Activated CD8-positive, alpha-beta memory T cell treated with anti-CD3 and anti-CD28 coated beads for 4 hours (primary cell): ENCODE data around the gene STAM.

Experiments
- DNase-seq, 2 donors: peaks; one replicate each; pipeline ENCODE4 v3.0.0-alpha.2; 2020; ENCODE audit warnings: low read depth in 2 of 2

STAM gene

DNA sequence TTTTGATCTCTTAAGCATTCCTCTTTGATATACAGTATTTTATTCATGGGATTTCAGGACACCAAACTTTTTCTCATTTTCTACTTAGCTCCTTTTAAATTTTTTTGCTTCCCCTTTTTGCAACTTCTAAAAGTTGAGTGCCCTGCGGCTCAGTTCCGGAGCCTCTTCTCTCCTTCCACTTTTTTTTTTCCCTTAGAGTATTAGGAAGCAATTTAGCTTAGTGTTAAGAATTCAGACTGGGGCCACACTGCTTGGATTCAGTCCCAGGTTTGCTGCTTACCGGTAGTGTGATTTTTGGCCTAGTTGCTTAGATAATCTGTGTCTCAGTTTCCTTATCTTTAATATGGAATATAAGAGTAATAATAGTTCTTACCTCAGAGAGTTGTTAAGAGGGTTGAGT, 3.4 kb downstream of the STAM start:
- no peak for DNase-seq

- peak; percentile 26 to 31 for DNase-seq
These were observed 4.5 kb downstream of the STAM start for GRCh38 chr10:17648243-17649035.

DNA sequence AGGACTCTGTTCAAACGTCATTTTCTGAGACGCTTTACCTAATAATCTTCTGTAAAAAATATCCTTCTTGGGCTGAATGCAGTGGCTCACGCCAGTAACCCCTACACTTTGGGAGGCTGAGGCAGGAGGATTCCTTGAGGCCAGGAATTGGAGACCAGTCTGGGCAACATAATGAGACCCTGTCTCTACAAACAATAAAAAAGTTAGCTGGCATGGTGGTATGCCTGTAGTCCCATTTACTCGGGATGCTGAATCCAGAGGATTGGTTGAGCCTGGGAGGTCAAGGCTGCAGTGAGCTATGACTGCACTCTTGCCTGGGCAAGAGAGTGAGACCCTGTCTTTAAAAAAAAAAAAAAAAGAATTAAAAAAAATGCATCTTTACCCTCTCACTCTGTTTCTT, 5.1 kb downstream of the STAM start:
- no peak for DNase-seq

GRCh38 chr10:17649836-17650235, 5.9 kb downstream of the STAM start:
- DNase-seq = no peak

DNA sequence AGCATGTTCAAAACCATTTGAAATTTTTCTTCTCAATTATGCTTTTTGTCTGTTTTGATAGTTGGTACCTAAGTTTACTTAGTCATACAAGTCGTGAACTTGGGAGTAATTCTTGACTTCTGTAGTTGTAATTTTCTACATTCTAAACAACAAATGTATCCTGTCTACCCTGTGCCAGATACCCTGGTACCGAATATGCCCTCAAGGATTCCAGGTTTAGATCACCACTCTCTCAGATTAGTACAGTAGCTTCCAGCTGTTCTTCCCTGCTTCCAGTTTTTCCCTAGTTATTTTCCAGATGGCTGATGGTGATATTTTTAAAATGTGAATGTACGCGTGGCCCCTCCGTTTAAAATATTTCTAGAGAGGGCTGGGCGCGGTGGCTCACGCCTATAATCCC, 6.5 kb downstream of the STAM start:
- no peak for DNase-seq

DNA sequence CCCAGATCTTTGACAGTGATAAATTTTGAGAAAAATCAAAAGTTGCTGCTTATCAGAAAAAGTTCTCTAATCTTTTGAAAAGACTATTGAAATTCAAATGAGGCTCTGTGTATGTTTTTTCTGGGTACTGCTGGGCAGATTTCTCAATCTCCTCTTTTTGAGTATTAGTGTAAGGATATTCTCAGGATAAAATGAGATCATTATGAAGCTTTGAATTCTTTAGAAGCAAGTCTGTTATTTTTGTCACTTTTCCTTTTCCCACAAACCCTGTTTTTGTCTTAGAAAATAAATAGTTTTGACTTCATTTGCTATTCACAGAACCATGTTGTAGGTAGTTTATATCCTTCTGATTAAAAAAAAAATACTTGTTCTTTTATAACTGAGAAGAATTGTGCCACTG, 7.9 kb downstream of the STAM start:
- DNase-seq = no peak

GRCh38 chr10:17652585-17652984, 8.6 kb downstream of the STAM start:
- no peak for DNase-seq

GRCh38 chr10:17655009-17655408, 11.1 kb downstream of the STAM start:
- no peak for DNase-seq

DNA sequence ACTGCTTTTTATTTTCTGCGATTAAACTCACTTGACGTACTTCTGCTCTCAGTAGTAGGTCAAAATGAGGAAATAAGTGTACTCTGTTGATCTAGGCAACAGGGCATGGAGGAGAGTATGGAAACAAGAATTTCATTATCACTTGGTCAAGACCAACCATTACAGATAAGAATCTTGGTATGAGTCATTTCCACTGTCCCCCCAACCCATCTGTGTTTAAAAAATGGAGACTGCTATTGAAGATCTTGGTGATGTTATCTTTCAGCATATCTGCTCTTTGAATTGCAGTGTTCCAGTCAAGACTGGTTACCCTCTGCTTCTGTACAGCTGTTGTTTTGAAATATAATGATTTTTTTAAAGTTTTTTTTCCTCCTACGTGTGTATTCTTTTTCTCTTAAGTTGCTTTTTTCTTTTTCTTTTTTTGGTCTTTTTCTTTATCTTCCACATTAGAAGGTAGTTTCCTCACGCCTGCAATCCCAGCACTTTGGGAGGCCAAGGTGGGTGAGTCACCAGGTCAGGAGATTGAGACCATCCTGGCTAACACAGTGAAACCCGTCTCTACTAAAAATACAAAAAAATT, 11.7 kb downstream of the STAM start:
- no peak for DNase-seq

DNA sequence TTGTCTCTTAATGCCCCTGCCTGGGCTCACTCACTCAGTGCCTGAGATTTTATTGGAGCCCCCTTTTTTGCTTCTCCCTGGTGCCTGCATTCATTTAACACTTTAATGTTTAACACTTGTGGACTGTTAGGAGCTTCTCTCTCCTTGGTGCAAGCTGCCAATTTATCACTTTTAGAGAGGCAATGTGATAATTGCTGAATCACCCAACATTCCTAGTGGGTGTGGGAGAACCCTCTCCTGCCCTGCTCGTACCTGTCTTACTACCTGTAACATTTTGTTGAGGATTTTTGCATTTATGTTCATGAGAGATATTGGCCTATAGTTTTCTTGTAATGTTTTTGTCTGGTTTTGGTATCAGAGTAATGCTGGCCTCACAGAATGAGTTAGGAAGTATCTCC, 13.2 kb downstream of the STAM start:
- DNase-seq = no peak

DNA sequence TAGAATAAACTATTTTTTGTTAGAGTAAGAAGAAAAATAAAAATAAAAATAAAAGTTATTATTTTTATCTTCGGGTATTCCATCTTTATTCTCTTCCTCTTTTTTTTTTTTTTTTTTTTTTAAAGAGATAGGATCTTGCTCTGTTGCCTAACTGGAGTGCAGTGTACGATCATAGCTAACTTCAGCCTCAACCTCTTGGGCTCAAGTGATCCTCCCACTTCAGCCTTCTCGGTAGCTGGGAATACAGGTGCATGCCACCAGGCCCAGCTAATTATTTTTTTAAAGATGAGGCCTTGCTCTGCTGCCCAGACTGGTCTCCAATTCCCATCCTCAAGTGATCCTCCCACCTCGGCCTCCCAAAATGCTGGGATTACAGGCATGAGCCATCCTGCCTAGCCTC, 15.4 kb downstream of the STAM start:
- no peak for DNase-seq

- no peak for DNase-seq
These were observed 17.0 kb downstream of the STAM start for GRCh38 chr10:17660921-17661320.

GRCh38 chr10:17661510-17661909, 17.6 kb downstream of the STAM start:
- DNase-seq = no peak

DNA sequence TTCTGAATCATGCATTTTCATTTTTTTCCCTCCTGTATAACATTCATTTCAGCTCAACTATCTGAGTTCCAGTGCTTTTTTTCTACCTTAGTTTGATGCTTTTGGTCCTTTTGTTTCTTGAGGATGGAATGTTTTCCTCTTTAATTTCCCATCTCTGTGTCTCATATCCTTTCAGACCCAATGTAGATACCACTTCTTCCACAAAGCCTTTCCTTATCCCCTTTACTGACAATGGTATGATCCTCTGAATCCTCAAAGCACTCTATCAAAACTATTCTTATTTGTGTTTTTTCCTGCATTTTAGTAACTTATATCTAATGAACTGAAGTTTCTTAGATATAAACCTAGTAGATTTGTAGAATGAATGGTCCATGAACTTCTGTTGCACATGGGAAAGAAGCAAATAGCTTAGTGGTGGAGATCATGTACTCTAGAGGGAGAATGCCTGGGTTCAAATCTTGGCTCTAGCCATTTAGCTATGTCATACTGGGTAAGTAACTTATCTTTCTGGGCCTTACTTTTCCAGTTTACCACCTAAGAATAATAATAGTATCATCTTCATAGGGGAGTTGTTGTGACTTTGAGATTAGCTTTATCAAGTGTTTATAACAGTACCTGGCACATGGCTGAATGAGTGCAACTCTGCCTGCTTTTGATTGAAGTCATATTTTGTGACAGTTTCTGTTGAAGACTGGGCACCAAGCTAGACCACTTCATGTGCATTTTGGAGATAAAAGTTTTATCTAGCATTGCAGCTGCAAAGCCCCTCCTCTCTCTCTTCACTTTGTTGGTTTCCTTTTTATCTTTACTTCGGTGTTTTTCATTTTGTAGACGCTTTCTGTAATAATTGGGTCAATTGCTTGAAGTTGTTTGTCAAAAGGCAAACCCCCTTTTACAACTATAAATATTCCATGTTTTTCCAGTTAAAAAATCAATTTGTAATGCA, 18.5 kb downstream of the STAM start:
- no peak for DNase-seq

DNA sequence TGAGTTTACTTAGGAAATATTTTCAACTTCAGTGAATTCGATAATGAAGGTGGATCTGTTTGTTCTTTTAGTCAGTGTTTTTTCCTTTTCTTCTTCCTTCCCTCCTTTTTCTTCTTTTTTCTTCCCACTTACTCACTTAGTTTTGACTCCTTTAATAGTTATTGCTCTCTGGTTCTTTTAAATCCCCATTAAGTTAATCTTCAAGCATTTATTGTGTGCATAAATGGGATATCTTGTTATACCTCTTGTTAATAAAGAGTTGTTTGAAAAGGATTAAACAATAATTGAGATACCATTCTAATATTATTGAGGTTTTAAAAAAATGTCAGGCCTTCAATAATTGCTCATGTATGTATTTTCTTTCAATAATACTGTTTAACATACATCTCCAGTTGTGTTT, 19.5 kb downstream of the STAM start:
- no peak for DNase-seq

GRCh38 chr10:17665747-17666146, 21.8 kb downstream of the STAM start:
- no peak for DNase-seq

DNA sequence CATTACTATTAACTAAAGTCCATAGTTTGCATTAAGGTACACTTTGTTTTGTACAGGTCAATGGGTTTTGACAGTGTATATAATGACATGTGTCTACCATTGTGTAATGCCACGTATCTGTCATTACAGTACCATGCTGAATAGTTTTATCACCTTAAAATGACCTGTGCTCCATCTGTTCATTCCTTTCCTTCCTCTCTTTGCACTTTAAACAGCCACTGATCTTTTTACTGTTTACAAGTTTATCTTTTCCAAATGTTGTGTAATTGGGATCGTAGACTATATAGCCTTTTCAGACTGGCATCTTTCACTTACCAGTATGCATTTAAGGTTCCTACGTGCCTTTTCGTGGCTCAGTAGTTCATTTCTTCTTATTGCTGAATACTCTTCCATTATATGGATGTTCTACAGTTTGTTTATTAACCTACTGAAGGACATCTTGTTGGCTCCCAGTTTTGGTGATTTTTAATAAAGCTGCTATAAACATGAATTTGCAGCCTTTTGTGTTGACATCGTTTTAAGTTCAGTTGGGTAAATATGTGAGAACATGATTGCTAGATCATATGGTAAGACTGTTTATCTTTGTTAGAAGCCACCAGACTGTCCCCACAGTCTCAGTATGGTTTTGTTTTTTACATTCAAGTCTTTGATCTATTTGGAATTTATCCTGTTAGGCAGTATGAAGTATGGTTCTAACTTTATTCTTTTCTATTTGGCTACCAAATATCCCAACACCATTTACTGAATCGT, 24.7 kb downstream of the STAM start:
- DNase-seq = no peak

DNA sequence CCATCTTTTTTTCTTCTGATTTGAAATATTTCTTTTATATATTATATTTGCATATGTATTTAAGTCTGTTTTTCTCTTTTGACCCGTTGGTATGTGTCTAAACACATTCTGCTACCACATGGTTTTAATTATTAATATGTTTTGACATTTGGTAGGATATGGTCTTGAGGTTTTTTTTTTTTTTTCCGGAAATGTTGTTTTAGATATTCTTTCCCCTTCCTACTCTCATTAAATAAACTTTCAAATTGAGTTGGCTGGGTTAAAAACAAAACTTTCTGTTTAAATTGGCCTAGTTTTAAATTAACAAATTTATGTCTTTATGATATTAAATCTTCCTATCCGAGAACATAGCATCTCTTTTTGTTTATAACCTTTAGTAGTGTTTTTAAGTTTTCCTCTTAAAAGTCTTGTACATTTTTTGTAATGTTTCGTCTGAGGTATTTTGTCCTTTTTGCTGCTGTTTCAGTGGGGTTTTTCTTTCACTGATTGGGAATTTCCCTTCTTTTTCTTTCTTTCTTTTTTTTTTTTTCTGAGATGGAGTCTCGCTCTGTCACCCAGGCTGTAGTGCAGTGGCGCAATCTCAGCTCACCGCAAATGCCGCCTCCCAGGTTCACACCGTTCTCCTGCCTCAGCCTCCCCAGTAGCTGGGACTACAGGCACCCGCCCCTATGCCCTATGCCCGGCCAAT, 25.4 kb downstream of the STAM start:
- no peak for DNase-seq

DNA sequence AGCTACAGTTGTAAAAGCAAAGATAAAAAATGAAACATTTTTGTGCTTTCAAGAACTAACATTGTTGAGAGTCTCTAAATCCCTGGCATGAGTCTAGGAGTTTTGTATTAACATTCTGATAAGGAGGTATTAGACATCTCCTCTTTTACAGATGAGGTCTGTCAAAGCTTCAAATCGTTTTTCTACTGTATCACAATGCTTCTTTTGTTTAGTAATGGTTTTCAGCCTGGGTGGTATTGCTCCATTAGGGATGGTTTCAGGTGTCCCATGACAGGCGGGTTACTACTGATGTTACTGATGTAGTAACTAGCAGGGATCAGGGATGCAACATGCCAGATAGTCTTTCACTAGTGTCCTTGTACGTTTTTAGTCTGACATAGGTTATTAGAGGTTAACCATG, 27.4 kb downstream of the STAM start:
- no peak for DNase-seq

GRCh38 chr10:17673471-17674061, 29.6 kb downstream of the STAM start:
- no peak for DNase-seq

- no peak for DNase-seq
These were observed 30.6 kb downstream of the STAM start for GRCh38 chr10:17674566-17674965.
